Nephron progenitor cell (in vitro differentiated cells): Measurements from ENCODE around the gene SARDH.
A peak's percentile ranks its signal among the peaks of the same experiment; 100 is the strongest.

Experiments
- DNase-seq: peaks from one replicate; pipeline ENCODE4 v3.0.0; 2021
- H3K27ac Mint-ChIP-seq: 2 replicates; pipeline ENCODE4 v1.8.0; 2021; ENCODE audit warnings: mild to moderate bottlenecking, moderate library complexity, mixed read lengths
- H3K27me3 Mint-ChIP-seq: 2 replicates; pipeline ENCODE4 v1.8.0; 2021; ENCODE audit warnings: mild to moderate bottlenecking, low read depth, mixed read lengths; ENCODE audit not compliant: poor library complexity
- H3K36me3 Mint-ChIP-seq: 2 replicates; pipeline ENCODE4 v1.8.0; 2021; ENCODE audit warnings: low read depth, mixed read lengths
- H3K4me1 Mint-ChIP-seq: 2 replicates; pipeline ENCODE4 v1.8.0; 2021; ENCODE audit warnings: mixed read lengths
- H3K4me3 Mint-ChIP-seq: 2 replicates; pipeline ENCODE4 v1.8.0; 2021; ENCODE audit warnings: mild to moderate bottlenecking, moderate library complexity, mixed read lengths
- H3K9me3 Mint-ChIP-seq: 2 replicates; pipeline ENCODE4 v1.8.0; 2021; ENCODE audit warnings: mild to moderate bottlenecking, moderate library complexity, mixed read lengths
- TF ChIP-seq, protein P1 (sequence below): fragments of 200-600 bp; sonication (generic); IDR thresholded peaks from 2 replicates; pipeline ENCODE4 v1.5.0; 2021; ENCODE audit warnings: antibody characterized with exemption

SARDH gene

DNA sequence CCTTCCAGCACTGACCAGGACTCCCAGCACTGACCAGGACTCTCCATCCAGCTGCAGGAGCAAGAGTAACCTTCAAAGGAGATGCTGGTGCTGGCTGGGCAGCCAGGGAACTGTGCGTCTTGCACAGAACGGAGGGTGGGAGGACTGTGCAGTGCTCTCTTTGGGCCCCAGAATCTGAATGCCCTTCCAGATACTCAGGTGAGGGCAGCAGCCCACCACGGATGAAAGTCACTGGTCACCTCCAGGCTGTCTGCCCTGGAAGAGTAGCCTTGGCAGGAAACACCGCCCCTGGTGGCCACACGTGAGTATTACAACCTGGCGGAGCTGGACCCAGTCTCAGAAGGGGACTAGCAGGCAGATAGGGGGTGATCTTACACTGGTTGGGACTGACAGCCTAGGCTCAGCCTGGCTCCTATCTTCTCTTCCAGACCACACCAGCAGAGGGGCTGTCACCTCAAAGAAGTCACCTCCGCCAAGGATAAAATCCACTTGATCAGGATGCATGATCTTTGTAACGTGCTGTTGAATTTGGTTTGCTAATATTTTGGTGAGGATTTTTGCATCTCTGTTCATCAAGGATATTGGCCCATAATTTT, 4.8 kb upstream of the SARDH start:
- H3K4me3 Mint-ChIP-seq: no peak overlapping the region
- H3K9me3 Mint-ChIP-seq: peaks cover 18% of the 10 kb centered on the region
- peaks cover 13% of the 10 kb centered on the region for H3K27me3 Mint-ChIP-seq
- no peaks in the 10 kb centered on the region for H3K36me3 Mint-ChIP-seq
- H3K27ac Mint-ChIP-seq: no peak overlapping the region
- H3K4me1 Mint-ChIP-seq: peaks cover 7% of the 10 kb centered on the region
- peak; percentile 94 for DNase-seq
- TF ChIP-seq, protein P1, sequence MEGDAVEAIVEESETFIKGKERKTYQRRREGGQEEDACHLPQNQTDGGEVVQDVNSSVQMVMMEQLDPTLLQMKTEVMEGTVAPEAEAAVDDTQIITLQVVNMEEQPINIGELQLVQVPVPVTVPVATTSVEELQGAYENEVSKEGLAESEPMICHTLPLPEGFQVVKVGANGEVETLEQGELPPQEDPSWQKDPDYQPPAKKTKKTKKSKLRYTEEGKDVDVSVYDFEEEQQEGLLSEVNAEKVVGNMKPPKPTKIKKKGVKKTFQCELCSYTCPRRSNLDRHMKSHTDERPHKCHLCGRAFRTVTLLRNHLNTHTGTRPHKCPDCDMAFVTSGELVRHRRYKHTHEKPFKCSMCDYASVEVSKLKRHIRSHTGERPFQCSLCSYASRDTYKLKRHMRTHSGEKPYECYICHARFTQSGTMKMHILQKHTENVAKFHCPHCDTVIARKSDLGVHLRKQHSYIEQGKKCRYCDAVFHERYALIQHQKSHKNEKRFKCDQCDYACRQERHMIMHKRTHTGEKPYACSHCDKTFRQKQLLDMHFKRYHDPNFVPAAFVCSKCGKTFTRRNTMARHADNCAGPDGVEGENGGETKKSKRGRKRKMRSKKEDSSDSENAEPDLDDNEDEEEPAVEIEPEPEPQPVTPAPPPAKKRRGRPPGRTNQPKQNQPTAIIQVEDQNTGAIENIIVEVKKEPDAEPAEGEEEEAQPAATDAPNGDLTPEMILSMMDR: peak; percentile 99

DNA sequence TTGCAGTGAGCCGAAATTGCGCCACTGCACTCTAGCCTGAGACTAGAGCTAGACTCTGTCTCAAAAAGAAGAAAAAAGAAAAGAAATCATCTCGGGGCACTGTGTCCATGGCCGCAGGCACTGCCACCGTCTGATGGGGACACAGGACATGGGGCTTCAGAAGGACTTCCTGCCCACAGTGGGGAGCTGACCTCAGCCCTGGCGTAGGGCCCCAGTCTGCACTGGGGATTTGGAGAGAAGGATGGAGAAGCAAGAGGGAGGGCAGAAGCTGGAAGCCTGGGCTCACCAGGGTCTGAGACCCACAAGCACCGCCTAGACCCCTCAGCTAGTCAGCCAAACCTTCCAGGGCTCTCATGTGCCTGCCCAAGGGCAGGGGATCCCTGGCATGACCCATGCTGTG, 4.1 kb upstream of the SARDH start:
- TF ChIP-seq, protein P1: no peak
- Mint-ChIP-seq H3K9me3 (peaks cover 18% of the 10 kb centered on the region), H3K4me1 (peaks cover 13% of the 10 kb centered on the region), H3K4me3 (no peak overlapping the region), H3K27me3 (peaks cover 9% of the 10 kb centered on the region), H3K27ac (no peak overlapping the region), H3K36me3 (no peaks in the 10 kb centered on the region)
- DNase-seq: no peak

DNA sequence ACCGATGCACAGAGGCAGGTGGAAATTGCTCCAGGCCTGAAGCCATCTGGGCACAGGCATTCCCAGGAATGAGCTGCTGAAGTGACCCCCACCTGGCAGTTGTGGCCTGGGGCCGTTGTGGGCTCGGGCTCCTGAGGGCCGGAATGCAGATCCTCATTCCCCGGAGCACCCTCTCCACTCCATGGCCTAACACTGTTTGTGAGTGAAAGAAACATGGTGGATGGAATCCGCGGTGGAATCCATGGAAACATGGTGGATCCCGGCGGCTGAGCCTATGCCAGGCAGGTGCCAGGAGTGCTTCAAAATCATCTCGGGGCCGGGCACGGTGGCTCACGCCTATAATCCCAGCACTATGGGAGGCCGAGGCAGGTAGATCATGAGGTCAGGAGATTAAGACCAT, 3.6 kb upstream of the SARDH start:
- no peak overlapping the region for H3K4me3 Mint-ChIP-seq
- H3K36me3 Mint-ChIP-seq: no peaks in the 10 kb centered on the region
- no peak overlapping the region for H3K27ac Mint-ChIP-seq
- peaks cover 5% of the 10 kb centered on the region for H3K27me3 Mint-ChIP-seq
- no peak for DNase-seq
- H3K4me1 Mint-ChIP-seq: peaks cover 15% of the 10 kb centered on the region
- peaks cover 15% of the 10 kb centered on the region for H3K9me3 Mint-ChIP-seq
- TF ChIP-seq, protein P1: no peak

DNA sequence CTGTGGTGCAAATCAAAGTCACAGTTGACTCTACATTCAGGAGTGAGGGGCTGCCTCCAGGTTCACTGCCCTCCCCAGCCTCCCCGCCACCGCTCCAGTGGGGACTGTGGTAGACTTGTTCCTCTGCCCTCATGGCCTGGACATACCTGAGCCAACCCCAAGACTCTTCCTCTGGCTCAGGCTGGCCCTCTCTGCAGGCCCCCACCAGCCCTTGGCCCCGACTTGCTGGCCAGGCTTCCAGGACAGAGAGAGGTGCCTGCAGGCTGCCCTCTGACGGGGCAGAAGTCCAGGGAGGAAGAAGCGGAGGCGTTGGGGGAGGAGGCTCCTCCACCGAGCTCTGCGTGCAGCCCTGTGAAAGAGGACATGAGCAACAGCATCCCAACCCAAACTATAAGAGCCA, 2.8 kb upstream of the SARDH start:
- Mint-ChIP-seq H3K27ac (no peak overlapping the region), H3K36me3 (no peaks in the 10 kb centered on the region), H3K4me3 (no peak overlapping the region), H3K9me3 (peaks cover 8% of the 10 kb centered on the region), H3K27me3 (peaks cover 5% of the 10 kb centered on the region), H3K4me1 (peaks cover 24% of the 10 kb centered on the region)
- no peak for DNase-seq
- TF ChIP-seq, protein P1: no peak

DNA sequence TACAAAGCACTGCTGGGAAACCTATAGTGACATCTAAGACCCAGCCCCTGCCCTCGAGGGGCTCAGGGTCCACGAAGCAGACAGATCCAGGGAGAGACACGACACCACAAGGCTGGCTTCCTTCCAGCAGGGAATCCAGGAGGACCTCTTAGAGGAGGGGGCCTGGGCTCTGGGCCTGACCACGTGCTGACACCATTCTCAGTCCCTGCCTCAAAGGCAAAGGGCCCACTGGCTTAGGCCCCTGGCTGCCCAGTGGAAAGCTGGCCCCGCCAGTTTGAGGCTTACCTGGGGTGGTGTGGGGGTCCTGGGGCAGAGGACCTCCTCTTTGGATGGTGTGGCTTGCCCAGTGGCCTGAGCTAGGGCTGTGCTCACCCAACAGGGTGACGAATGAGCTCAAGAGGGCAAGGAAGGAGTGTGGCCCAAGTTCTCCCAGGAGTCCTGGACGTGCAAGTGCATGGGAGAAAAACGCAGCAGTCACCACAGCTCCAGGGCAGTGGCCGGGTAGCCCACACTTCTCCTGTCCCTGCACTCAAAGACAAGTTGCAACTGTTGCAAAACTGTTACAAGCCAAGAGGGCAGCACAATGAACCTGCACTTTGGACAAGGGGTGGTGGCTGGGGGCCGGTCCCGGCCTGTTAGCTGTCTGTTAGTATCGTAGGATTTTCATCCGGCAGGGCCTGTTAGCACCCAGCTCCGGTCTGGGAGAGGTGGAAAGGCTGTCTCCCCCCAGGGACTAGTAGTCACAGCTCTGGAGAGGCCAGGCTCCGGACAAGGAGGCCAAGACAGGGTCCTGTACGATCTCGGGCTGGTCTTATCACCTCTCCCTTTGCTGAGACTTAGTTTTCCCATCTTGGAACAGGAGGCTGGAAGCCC, 1.5 kb upstream of the SARDH start:
- Mint-ChIP-seq H3K9me3 (peaks cover 4% of the 10 kb centered on the region), H3K27ac (no peak overlapping the region), H3K4me1 (peaks cover 33% of the 10 kb centered on the region), H3K4me3 (no peak overlapping the region), H3K36me3 (no peaks in the 10 kb centered on the region), H3K27me3 (peaks cover 5% of the 10 kb centered on the region)
- TF ChIP-seq, protein P1: no peak
- no peak for DNase-seq
